ENCODE results near the gene DIPK1A. TPM values are rescaled to one million over a fixed set of nuclear protein-coding genes. Genes with fewer than 3 reads are reported as not detected.

Gene DIPK1A
- total RNA-seq, 4 donors from 2014 or later = 9.1 to 27.2 (median 18.3) TPM

DNA sequence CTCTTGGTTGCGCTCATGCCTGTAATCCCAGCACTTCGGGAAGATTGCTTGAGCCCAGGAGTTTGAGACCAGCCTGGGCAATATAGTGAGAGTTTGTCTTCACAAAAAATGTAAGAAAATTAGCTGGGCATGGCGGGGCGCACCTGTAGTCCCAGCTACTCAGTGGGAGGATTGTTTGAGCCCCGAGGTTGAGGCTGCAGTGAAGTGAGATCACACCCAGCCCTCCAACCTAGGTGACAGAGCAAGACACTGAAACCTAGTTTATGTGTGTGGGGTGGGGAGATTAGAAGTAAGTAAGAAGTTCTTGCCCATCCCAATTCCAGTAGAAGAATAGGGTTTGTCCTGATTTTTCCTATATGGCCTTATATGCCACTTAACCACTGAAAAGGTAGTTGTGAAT, 127.4 kb downstream of the DIPK1A start:
- TF ChIP-seq, protein P1, sequence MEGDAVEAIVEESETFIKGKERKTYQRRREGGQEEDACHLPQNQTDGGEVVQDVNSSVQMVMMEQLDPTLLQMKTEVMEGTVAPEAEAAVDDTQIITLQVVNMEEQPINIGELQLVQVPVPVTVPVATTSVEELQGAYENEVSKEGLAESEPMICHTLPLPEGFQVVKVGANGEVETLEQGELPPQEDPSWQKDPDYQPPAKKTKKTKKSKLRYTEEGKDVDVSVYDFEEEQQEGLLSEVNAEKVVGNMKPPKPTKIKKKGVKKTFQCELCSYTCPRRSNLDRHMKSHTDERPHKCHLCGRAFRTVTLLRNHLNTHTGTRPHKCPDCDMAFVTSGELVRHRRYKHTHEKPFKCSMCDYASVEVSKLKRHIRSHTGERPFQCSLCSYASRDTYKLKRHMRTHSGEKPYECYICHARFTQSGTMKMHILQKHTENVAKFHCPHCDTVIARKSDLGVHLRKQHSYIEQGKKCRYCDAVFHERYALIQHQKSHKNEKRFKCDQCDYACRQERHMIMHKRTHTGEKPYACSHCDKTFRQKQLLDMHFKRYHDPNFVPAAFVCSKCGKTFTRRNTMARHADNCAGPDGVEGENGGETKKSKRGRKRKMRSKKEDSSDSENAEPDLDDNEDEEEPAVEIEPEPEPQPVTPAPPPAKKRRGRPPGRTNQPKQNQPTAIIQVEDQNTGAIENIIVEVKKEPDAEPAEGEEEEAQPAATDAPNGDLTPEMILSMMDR (IDR thresholded peaks at IDR 0.05) = no peak
- ATAC-seq (ENCODE audit: low FRiP score) (no peak), DNase-seq (ENCODE audit: low spot score) (no peak)

DNA sequence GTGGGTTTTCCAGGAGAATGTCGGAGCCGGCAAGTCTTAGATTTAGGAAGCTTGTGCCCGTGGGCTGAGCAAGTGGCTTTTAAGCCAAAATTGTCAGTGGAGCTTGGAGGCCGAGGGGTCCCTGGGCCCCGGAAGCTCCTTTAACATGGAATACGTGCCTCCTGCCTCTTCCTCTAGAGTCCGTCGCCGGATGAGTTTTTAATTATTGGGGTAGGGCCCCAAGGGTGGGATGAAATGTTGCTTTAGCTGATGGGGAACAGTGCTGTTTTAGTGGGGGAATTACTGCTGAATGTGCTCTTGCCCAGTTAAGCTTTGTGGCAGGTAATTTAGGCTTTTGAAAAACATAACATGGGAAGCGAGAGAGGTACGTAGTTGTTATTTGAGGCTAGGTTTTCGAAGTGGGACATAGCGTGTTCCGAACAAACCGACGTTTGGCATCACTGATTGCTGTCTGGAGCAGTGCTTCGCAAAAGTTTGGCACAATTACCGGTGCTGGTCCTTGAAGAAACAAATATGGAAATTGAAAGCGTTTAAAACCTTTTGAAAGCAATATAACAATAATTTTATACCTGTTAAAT, 128.6 kb downstream of the DIPK1A start:
- no peak for ATAC-seq (ENCODE audit: low FRiP score)
- TF ChIP-seq, protein P1 (IDR thresholded peaks at IDR 0.05) = no peak
- no peak for DNase-seq (ENCODE audit: low spot score)

DNA sequence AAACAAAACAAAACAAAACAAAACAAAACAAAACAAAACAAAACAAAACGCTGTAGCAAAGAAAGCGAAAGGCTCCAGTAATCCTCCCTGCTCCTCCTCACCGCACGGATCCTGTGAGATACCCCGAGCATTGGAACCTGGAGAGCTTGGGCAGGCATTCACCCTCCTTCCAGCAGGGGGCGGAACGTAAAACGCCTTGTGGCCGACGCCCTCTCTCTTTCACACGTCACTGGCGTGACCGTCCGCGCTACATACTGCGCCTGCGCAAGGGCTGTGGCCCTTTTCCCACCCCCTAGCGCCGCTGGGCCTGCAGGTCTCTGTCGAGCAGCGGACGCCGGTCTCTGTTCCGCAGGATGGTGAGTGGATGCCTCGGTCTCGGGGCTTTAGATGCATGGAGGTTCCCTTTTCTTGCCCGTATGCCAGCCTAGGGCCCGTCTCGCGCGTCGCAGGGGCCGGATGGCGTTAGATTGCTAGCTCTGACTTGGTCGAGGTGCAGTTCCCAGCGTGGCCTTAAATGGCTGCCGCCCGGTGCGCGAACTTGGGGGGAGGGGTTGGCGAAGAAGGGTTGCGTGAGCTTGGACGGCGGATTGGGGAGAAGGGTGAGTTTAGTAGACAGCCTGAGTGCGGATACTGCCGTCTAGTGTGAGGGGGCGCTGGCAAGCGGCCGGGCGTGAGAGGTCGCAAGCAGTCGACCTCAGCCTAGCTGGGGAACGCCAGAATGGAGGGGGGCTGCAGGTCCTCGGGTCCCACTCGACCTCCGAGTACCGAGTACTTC, 129.3 kb downstream of the DIPK1A start, which contains the start of gene RPL5:
TSS of gene RPL5 (plus strand) at position 279 of the 775 bp plus-strand sequence. CDS start at position 354, 75 bp downstream.
- DNase-seq (ENCODE audit: low spot score) = peak; percentile 81
- TF ChIP-seq, protein P1 (IDR thresholded peaks at IDR 0.05) = peak in 2 of 3 donors; percentile 60 to 95
- ATAC-seq (ENCODE audit: low FRiP score) = peak; percentile 98

DNA sequence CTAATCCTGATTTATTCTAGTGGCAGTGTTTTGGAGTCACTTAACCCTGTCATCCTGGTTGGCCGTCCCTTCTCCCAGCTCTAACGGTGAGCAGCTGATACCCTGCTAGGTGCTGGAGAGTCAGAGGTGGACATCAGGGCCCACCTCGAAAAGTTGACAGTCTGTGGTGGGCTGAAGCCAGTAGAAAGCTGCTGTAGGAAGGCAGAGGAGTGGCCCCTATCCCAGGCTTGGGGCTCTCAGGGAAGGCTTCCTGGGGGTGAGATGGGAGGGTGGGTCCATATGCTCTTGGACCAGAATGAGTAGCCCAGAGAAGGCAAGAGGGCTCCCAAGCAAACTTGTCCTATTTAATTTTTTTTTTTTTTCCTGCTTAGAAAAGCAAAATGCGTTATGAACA, 129.9 kb downstream of the DIPK1A start:
- TF ChIP-seq, protein P1 (IDR thresholded peaks at IDR 0.05) = no peak
- DNase-seq (ENCODE audit: low spot score) (no peak), ATAC-seq (ENCODE audit: low FRiP score) (peak; percentile 12)

DNA sequence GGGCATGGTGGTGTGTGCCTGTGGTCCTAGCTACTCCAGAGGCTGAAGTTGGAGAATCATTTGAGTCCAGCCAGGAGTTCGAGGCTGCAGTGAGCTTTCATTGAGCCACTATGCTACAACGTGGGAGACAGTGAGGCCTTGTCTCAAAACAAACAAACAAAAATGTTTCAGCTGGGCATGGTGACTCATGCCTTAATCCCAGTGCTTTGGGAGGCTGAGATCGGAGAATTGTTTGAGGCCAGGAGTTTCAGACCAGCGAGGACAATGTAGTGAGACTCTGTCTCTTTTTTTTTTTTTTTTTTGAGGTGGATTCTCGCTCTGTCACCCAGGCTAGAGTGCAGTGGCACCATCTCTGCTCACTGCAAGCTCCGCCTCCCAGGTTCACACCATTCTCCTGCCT, 134.5 kb downstream of the DIPK1A start:
- TF ChIP-seq, protein P1 (IDR thresholded peaks at IDR 0.05) = no peak
- DNase-seq (ENCODE audit: low spot score) = no peak
- ATAC-seq (ENCODE audit: low FRiP score) = no peak

DNA sequence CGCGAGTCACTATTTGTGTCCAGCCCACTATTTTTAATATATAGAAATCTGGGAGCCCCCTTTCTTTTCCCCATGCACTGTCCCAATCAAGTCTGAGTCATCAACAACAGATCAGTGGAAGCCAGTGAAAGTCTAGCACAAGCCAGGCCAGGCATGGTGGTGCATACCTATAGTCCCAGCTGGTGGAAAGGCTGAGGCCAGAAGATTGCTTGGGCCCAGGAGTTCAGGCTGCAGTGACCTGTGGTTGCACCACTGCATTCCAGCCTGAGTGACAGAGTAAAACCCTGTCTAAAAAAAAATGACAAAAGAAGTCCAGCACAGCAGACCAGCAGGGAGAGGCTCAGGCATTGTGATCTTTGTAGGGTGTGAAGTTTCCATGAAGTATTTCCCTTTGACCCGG, 138.4 kb downstream of the DIPK1A start:
- ATAC-seq (ENCODE audit: low FRiP score) (no peak), DNase-seq (ENCODE audit: low spot score) (no peak)
- TF ChIP-seq, protein P1 (IDR thresholded peaks at IDR 0.05) = no peak

DNA sequence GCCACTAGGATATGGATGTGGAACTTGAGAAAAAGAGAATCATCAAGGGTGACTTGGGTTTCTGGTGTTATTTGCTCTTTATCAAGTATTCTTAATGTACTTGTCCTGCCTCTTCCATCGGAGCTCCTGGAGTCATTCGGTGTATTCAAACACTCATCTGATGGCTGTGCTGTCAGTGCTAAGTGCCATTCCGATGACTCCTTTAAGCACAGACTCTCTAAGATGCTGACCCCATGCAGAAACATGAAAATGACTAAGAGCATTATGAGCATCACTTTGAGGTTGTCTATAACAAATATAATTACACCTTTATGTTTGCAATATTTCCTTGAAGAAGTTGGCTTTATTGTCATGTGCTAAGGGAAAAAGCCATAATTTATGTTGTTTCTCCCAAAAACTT, 140.7 kb downstream of the DIPK1A start:
- DNase-seq (ENCODE audit: low spot score) (no peak), ATAC-seq (ENCODE audit: low FRiP score) (no peak)
- TF ChIP-seq, protein P1 (IDR thresholded peaks at IDR 0.05) = no peak
